GM12878 (cell line): Measurements from ENCODE around the gene BAZ2B. TPM values are rescaled to one million over a fixed set of nuclear protein-coding genes. Genes with fewer than 3 reads are reported as not detected.

Experiments
- ATAC-seq: fragments of 200-7000 bp; cut with Tn5 transposase; 3 replicates; pipeline ENCODE4 v1.9.1; 2020; ENCODE audit warnings: mild to moderate bottlenecking, moderate library complexity
- BruUV-seq: library from RNA; stranded (reverse); fragments of 400-500 nt; replicated peaks from 2 replicates; lab custom pipeline; 2021; lab: Mats Ljungman, UMichigan
- CTCF ChIA-PET: fragments of 300-600 bp; sonication (Branson Sonifier 250); formaldehyde crosslinking; extraction: SDS; loops from one replicate; lab custom pipeline; 2021; ENCODE audit warnings: inconsistent platforms; lab: Yijun Ruan, JAX
- POLR2A ChIA-PET: fragments of 350-600 bp; formaldehyde crosslinking; extraction: SDS; loops from one replicate; lab custom pipeline; 2021; ENCODE audit warnings: inconsistent platforms; lab: Charles Lee
- RAD21 ChIA-PET: fragments of 300-600 bp; sonication (Branson Sonifier 250); formaldehyde crosslinking; loops from one replicate; lab custom pipeline; 2023; ENCODE audit warnings: antibody characterized with exemption; ENCODE audit not compliant: unreplicated experiment; lab: Charles Lee
- SMC1A ChIA-PET: fragments of 300-600 bp; sonication (Branson Sonifier 250); formaldehyde crosslinking; loops from one replicate; lab custom pipeline; 2023; ENCODE audit not compliant: unreplicated experiment, uncharacterized antibody; lab: Charles Lee
- DNase-seq: peaks from one replicate; pipeline ENCODE4 v3.0.0-alpha.2; 2011; ENCODE audit warnings: low read depth, low spot score
- FAIRE-seq: peaks from 3 replicates; lab custom pipeline; 2011; peaks lifted over from hg19 to GRCh38; lab: Jason Lieb, UNC
- H2AFZ ChIP-seq: 2 replicates; pipeline ENCODE4 v1.6.0; 2011; ENCODE audit warnings: low read depth, low read length, control low read depth; ENCODE audit not compliant: control insufficient read depth
- H3K27ac ChIP-seq: 2 replicates; pipeline ENCODE4 v1.5.1; 2011; ENCODE audit warnings: control low read depth; ENCODE audit not compliant: control insufficient read depth, insufficient read depth
- H3K27me3 ChIP-seq, 2 experiments: replicated peaks in 1 of 2; 2 replicates each; pipeline versions ENCODE4 v1.6.0 to v1.6.1; 2011; ENCODE audit warnings: low read length in 1 of 2; ENCODE audit not compliant: control insufficient read depth in 2 of 2, insufficient read depth in 2 of 2
- H3K36me3 ChIP-seq, 2 experiments: 2 replicates each; pipeline ENCODE4 v1.5.1; 2011; ENCODE audit warnings: low read length in 1 of 2; ENCODE audit not compliant: control insufficient read depth in 2 of 2, insufficient read depth in 2 of 2
- H3K4me1 ChIP-seq: 2 replicates; pipeline ENCODE4 v1.6.1; 2011; ENCODE audit warnings: mild to moderate bottlenecking, low read length, moderate library complexity, mixed read lengths; ENCODE audit not compliant: control insufficient read depth, insufficient read depth
- H3K4me2 ChIP-seq: 2 replicates; pipeline ENCODE4 v1.6.0; 2011; ENCODE audit warnings: control low read depth; ENCODE audit not compliant: control insufficient read depth, insufficient read depth
- H3K4me3 ChIP-seq: fragments of 200-600 bp; sonication (generic); 2 replicates; pipeline ENCODE4 v1.5.1; 2016
- H3K79me2 ChIP-seq: 2 replicates; pipeline ENCODE4 v1.6.0; 2011; ENCODE audit warnings: low read length; ENCODE audit not compliant: control insufficient read depth, insufficient read depth
- H3K9ac ChIP-seq: 2 replicates; pipeline ENCODE4 v1.8.0; 2011; ENCODE audit warnings: low read length, control low read depth, mixed read lengths; ENCODE audit not compliant: control insufficient read depth, insufficient read depth
- H3K9me3 ChIP-seq: replicated peaks from 3 replicates; pipeline ENCODE4 v1.5.1; 2011; ENCODE audit warnings: mild to moderate bottlenecking, low read length; ENCODE audit not compliant: control insufficient read depth, insufficient read depth
- H4K20me1 ChIP-seq: 2 replicates; pipeline ENCODE4 v1.6.0; 2011; ENCODE audit not compliant: control insufficient read depth, insufficient read depth
- HDGF ChIP-seq: fragments of 450-650 bp; IDR thresholded peaks from 2 replicates; pipeline ENCODE4 v1.6.1; 2016; ENCODE audit warnings: antibody characterized with exemption
- SRF ChIP-seq, 2 experiments: IDR thresholded peaks; 2 replicates each; pipeline ENCODE4 v1.6.1; 2011; ENCODE audit warnings: low read depth in 2 of 2, low read length in 2 of 2, mild to moderate bottlenecking in 1 of 2, moderate library complexity in 1 of 2
- in situ Hi-C: fragments of 300-500 bp; cut with MboI; formaldehyde crosslinking; loops from 9 replicates; pipeline ENCODE4 v1.14.3; 2018; ENCODE audit warnings: mixed read lengths
- intact Hi-C: fragments of 100-400 bp; cut with micrococcal nuclease; formaldehyde crosslinking; loops from one replicate; pipeline ENCODE4 v1.14.2; 2022; ENCODE audit not compliant: unreplicated experiment
- polyA plus RNA-seq, 11 experiments: library from polyadenylated mRNA; depleted of rRNA in 4 of 11; unstranded in 6 of 11; stranded (reverse) in 5 of 11; fragments of >200 nt; fragmentation: Nextera tagmentation in 4 of 11; fragmentation: Illumina TruSeq in 1 of 11; extraction: Ambion mirVana in 4 of 11; extraction: Trizol in 1 of 11; gene quantifications; 1 replicate in 1 of 11; 2 replicates in 10 of 11; pipeline versions ENCODE4 v1.2.1 to v1.2.3, GENCODE V29; 2011 to 2016; ENCODE audit warnings: inconsistent platforms in 2 of 11, missing spikeins in 2 of 11, low read depth in 1 of 11
- total RNA-seq, 4 experiments: library from RNA; depleted of rRNA in 3 of 4; stranded (reverse); fragments of >200 nt in 3 of 4; fragmentation: Illumina TruSeq in 1 of 4; extraction: Trizol in 1 of 4; gene quantifications; 2 replicates each; pipeline versions ENCODE4 v1.2.1 to v1.2.3, GENCODE V29; 2013 to 2021
- TF ChIP-seq, protein P1 (sequence below): fragments of 450-650 bp; IDR thresholded peaks from 2 replicates; pipeline ENCODE4 v1.6.1; 2017; ENCODE audit warnings: mild to moderate bottlenecking, moderate library complexity
- TF ChIP-seq, protein P2 (sequence below): fragments of 450-650 bp; IDR thresholded peaks from 2 replicates; pipeline ENCODE4 v1.6.1; 2014; ENCODE audit warnings: mild to moderate bottlenecking
- TF ChIP-seq, protein P3 (sequence below): IDR thresholded peaks from 2 replicates; pipeline ENCODE4 v1.6.1; 2012; ENCODE audit warnings: improper control_type of control experiment, low read depth, low read length; ENCODE audit not compliant: insufficient replicate concordance
- TF ChIP-seq, protein P4 (sequence below): fragments of 450-650 bp; formaldehyde crosslinking; IDR thresholded peaks from 2 replicates; pipeline ENCODE4 v1.5.0; 2022; ENCODE audit warnings: mild to moderate bottlenecking, missing genetic modification characterization
- TF ChIP-seq, protein P5 (sequence below): IDR thresholded peaks from 2 replicates; pipeline ENCODE4 v1.6.1; 2011; ENCODE audit warnings: borderline replicate concordance, low read depth, mild to moderate bottlenecking, moderate library complexity, low read length; ENCODE audit not compliant: insufficient read depth, poor library complexity, severe bottlenecking

BAZ2B gene
- total and polyA plus RNA-seq, 10 of the 15 experiments (the other 5 are each of a cell fraction or from before 2014, with no cell fraction given): 8.8 to 49.7 (median 24.7) TPM

DNA sequence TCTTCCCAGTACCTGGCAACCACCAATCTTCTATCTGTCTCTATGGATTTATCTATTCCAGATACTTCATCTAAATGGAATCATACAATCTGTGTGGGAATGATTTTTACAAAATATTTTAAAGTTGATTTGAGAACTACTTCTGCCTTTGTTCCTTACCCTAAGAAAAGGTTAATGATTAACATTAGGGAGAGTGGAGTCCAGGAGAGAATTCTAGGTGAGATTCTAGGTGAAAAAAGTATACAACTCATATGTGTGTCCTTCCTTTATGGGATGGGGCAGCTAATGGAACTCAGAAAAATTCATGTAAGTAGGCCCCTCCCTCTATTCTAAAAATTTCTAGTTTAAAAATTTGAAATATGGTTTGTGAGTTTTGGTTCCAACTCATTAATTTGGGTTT, 293.9 kb downstream of the BAZ2B start:
- CTCF ChIA-PET: interaction anchor here (0.7 to 0.8 kb wide), 2 partner anchors 10 to 390 kb away, joined by 3 to 5 read pairs; no protein-coding TSS in a partner anchor
- Histone ChIP-seq H4K20me1 (no peaks in the 10 kb centered on the region), H3K27me3 (no peaks in the 10 kb centered on the region), H3K4me2 (no peak overlapping the region), H3K79me2 (no peaks in the 10 kb centered on the region), H3K4me1 (no peaks in the 10 kb centered on the region), H2AFZ (no peak overlapping the region), H3K9ac (no peak overlapping the region), H3K36me3 (no peaks in the 10 kb centered on the region), H3K9me3 (no peaks in the 10 kb centered on the region), H3K4me3 (no peak overlapping the region), H3K27ac (no peak overlapping the region)
- ATAC-seq (no peak), FAIRE-seq (no peak), DNase-seq (no peak)
- POLR2A ChIA-PET: interaction anchor here (0.6 kb wide), 1 partner anchor 153 kb away, joined by 4 read pairs; no protein-coding TSS in a partner anchor
- SMC1A ChIA-PET: interaction anchor here (1.4 kb wide), 1 partner anchor 10 kb away, joined by 4 read pairs; no protein-coding TSS in a partner anchor
- RAD21 ChIA-PET: no interaction called here
- no TSS peak for BruUV-seq
- in situ Hi-C loops (no loop called here), intact Hi-C loops (no loop called here)
- TF ChIP-seq SRF (IDR thresholded peaks at IDR 0.05; ENCODE audit: low read depth in 2 of 2, low read length in 2 of 2) (no peak), HDGF (no peak)
- TF ChIP-seq, protein P1, sequence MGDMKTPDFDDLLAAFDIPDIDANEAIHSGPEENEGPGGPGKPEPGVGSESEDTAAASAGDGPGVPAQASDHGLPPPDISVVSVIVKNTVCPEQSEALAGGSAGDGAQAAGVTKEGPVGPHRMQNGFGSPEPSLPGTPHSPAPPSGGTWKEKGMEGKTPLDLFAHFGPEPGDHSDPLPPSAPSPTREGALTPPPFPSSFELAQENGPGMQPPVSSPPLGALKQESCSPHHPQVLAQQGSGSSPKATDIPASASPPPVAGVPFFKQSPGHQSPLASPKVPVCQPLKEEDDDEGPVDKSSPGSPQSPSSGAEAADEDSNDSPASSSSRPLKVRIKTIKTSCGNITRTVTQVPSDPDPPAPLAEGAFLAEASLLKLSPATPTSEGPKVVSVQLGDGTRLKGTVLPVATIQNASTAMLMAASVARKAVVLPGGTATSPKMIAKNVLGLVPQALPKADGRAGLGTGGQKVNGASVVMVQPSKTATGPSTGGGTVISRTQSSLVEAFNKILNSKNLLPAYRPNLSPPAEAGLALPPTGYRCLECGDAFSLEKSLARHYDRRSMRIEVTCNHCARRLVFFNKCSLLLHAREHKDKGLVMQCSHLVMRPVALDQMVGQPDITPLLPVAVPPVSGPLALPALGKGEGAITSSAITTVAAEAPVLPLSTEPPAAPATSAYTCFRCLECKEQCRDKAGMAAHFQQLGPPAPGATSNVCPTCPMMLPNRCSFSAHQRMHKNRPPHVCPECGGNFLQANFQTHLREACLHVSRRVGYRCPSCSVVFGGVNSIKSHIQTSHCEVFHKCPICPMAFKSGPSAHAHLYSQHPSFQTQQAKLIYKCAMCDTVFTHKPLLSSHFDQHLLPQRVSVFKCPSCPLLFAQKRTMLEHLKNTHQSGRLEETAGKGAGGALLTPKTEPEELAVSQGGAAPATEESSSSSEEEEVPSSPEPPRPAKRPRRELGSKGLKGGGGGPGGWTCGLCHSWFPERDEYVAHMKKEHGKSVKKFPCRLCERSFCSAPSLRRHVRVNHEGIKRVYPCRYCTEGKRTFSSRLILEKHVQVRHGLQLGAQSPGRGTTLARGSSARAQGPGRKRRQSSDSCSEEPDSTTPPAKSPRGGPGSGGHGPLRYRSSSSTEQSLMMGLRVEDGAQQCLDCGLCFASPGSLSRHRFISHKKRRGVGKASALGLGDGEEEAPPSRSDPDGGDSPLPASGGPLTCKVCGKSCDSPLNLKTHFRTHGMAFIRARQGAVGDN: no peak
- TF ChIP-seq, protein P2, sequence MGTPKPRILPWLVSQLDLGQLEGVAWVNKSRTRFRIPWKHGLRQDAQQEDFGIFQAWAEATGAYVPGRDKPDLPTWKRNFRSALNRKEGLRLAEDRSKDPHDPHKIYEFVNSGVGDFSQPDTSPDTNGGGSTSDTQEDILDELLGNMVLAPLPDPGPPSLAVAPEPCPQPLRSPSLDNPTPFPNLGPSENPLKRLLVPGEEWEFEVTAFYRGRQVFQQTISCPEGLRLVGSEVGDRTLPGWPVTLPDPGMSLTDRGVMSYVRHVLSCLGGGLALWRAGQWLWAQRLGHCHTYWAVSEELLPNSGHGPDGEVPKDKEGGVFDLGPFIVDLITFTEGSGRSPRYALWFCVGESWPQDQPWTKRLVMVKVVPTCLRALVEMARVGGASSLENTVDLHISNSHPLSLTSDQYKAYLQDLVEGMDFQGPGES: no peak
- TF ChIP-seq, protein P3, sequence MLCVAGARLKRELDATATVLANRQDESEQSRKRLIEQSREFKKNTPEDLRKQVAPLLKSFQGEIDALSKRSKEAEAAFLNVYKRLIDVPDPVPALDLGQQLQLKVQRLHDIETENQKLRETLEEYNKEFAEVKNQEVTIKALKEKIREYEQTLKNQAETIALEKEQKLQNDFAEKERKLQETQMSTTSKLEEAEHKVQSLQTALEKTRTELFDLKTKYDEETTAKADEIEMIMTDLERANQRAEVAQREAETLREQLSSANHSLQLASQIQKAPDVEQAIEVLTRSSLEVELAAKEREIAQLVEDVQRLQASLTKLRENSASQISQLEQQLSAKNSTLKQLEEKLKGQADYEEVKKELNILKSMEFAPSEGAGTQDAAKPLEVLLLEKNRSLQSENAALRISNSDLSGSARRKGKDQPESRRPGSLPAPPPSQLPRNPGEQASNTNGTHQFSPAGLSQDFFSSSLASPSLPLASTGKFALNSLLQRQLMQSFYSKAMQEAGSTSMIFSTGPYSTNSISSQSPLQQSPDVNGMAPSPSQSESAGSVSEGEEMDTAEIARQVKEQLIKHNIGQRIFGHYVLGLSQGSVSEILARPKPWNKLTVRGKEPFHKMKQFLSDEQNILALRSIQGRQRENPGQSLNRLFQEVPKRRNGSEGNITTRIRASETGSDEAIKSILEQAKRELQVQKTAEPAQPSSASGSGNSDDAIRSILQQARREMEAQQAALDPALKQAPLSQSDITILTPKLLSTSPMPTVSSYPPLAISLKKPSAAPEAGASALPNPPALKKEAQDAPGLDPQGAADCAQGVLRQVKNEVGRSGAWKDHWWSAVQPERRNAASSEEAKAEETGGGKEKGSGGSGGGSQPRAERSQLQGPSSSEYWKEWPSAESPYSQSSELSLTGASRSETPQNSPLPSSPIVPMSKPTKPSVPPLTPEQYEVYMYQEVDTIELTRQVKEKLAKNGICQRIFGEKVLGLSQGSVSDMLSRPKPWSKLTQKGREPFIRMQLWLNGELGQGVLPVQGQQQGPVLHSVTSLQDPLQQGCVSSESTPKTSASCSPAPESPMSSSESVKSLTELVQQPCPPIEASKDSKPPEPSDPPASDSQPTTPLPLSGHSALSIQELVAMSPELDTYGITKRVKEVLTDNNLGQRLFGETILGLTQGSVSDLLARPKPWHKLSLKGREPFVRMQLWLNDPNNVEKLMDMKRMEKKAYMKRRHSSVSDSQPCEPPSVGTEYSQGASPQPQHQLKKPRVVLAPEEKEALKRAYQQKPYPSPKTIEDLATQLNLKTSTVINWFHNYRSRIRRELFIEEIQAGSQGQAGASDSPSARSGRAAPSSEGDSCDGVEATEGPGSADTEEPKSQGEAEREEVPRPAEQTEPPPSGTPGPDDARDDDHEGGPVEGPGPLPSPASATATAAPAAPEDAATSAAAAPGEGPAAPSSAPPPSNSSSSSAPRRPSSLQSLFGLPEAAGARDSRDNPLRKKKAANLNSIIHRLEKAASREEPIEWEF: no peak
- TF ChIP-seq, protein P4, sequence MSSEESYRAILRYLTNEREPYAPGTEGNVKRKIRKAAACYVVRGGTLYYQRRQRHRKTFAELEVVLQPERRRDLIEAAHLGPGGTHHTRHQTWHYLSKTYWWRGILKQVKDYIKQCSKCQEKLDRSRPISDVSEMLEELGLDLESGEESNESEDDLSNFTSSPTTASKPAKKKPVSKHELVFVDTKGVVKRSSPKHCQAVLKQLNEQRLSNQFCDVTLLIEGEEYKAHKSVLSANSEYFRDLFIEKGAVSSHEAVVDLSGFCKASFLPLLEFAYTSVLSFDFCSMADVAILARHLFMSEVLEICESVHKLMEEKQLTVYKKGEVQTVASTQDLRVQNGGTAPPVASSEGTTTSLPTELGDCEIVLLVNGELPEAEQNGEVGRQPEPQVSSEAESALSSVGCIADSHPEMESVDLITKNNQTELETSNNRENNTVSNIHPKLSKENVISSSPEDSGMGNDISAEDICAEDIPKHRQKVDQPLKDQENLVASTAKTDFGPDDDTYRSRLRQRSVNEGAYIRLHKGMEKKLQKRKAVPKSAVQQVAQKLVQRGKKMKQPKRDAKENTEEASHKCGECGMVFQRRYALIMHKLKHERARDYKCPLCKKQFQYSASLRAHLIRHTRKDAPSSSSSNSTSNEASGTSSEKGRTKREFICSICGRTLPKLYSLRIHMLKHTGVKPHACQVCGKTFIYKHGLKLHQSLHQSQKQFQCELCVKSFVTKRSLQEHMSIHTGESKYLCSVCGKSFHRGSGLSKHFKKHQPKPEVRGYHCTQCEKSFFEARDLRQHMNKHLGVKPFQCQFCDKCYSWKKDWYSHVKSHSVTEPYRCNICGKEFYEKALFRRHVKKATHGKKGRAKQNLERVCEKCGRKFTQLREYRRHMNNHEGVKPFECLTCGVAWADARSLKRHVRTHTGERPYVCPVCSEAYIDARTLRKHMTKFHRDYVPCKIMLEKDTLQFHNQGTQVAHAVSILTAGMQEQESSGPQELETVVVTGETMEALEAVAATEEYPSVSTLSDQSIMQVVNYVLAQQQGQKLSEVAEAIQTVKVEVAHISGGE (CRISPR knock-in tag): no peak
- TF ChIP-seq, protein P5, sequence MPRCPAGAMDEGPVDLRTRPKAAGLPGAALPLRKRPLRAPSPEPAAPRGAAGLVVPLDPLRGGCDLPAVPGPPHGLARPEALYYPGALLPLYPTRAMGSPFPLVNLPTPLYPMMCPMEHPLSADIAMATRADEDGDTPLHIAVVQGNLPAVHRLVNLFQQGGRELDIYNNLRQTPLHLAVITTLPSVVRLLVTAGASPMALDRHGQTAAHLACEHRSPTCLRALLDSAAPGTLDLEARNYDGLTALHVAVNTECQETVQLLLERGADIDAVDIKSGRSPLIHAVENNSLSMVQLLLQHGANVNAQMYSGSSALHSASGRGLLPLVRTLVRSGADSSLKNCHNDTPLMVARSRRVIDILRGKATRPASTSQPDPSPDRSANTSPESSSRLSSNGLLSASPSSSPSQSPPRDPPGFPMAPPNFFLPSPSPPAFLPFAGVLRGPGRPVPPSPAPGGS: no peak
